IPS DF 6.9 (cell line): ENCODE results near the gene CCDC81.
"Not testable (repeated sequence)": the region's sequence is repeated elsewhere in the genome, so short reads cannot be mapped to it uniquely, and the experiment has no call there.

Experiments used
- DNase-seq: peaks from one replicate; pipeline ENCODE4 v3.0.0-alpha.2; 2013; ENCODE audit warnings: low read depth, low spot score
- H3K27ac ChIP-seq: one replicate; pipeline ENCODE4 v1.5.1; 2013; ENCODE audit warnings: low read length, control low read depth
- H3K27me3 ChIP-seq: 2 replicates; pipeline ENCODE4 v1.6.1; 2013; ENCODE audit warnings: mild to moderate bottlenecking, low read length; ENCODE audit not compliant: control insufficient read depth, insufficient read depth
- H3K36me3 ChIP-seq: 2 replicates; pipeline ENCODE4 v1.6.1; 2013; ENCODE audit warnings: low read length; ENCODE audit not compliant: control insufficient read depth, insufficient read depth
- H3K4me1 ChIP-seq: 2 replicates; pipeline ENCODE4 v1.6.1; 2013; ENCODE audit warnings: low read length; ENCODE audit not compliant: control insufficient read depth, insufficient read depth
- H3K4me3 ChIP-seq: 2 replicates; pipeline ENCODE4 v1.5.1; 2013; ENCODE audit warnings: mild to moderate bottlenecking, low read length
- H3K9me3 ChIP-seq: 2 replicates; pipeline ENCODE4 v1.6.1; 2013; ENCODE audit warnings: low read length, inconsistent platforms; ENCODE audit not compliant: control insufficient read depth, insufficient read depth
- WGBS: extraction: QIAGEN DNeasy Blood & Tissue Kit; methylation state at CpG from one replicate; pipeline ENCODE4 v1.1.7; 2013; ENCODE audit warnings: mixed read lengths, missing lambda C conversion rate; ENCODE audit not compliant: insufficient read length, insufficient coverage; 5-methylcytosine and 5-hydroxymethylcytosine counted together

CCDC81 gene

DNA sequence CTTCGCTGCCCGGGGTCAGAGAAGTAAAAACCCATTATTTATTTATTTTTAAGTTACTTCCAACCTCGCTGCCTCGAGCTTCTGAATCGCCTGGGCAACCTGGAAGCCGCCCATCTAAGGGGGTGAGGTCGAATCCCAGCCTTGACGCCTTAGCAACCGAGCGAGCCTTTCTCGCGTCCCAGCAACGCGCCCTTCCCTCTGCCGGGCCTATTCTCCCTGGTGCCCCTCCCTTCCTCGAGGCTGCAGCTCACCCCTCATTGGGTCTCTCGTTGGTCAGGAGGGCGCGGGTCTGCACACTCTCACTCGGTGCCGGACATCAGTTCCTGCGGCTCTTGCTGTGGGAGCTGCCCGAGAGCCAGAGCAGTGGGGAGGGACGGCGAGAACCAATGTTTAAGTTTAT, at the start of gene CCDC81:
CCDC81 (plus strand) TSS at position 302 of the 400 bp plus-strand sequence. CDS start 277 bp downstream, outside the sequence.
- no CpG with 5 or more reads among the region's 25 CpGs for WGBS

DNA sequence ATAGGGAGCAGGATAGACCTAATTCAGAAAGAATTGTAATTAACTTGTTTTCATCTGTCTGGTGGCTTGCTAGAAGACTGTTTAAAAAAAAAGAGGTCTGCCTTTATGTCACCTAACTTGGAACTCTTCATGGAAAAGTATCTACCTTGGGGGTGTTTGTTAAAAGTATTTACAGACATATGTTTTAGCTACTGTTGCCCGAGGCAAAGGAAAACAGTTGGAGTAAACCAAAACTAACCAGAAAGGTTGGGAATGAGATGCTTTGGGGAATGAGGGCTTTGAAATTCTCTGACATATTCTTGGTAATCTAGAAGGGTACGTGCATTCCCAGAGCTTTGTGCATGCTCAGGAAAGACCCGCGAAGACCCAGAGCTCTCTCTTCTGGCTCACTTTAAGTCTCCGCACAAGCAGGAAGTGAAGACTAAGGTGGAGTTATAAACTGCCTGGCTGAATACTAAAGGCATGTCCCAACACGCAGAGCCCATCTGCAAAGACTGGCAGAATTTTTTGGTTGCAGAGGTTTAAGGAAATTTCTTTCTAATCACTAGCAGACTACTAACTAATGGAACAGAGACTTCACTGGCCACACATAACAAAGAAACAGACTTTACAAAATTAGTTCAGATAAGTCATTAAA, 39.4 kb upstream of the CCDC81 start:
- no CpG with 5 or more reads among the region's 6 CpGs for WGBS
- Histone ChIP-seq H3K36me3 (no peaks in the 10 kb centered on the region), H3K27ac (no peak overlapping the region), H3K9me3 (no peaks in the 10 kb centered on the region), H3K4me1 (no peaks in the 10 kb centered on the region), H3K4me3 (no peak overlapping the region), H3K27me3 (no peaks in the 10 kb centered on the region)
- no peak for DNase-seq

More for the DNA sequence above, at the start of gene CCDC81:
- H3K27ac ChIP-seq = no peak within 1 kb of the TSS
- H3K4me3 ChIP-seq = peak within 1 kb of the TSS; percentile 2; the same call in 1 of the 2 replicates
- no peaks in the 10 kb centered on the region for H3K9me3 ChIP-seq
- H3K4me1 ChIP-seq = no peaks in the 10 kb centered on the region
- DNase-seq = no peak
- H3K27me3 ChIP-seq = no peaks in the 10 kb centered on the region
- no peaks in the 10 kb centered on the region for H3K36me3 ChIP-seq

DNA sequence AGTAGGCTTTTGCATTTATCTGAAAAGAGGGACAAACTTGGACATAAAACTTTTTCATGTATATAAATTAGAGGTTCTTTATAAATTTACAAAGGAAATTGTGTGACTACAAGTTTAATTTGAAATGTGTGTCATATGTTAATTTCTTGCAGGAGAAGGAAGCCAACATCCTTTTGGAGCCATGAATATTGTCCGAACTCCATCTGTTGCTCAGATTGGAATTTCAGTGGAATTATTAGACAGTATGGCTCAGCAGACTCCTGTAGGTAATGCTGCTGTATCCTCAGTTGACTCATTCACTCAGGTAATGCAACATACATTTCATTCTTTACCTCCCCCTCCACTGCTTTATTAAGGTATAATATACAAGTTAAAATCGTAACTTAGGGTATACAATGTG, 37.5 kb upstream of the CCDC81 start:
- H3K27me3 ChIP-seq = no peaks in the 10 kb centered on the region
- H3K9me3 ChIP-seq = no peaks in the 10 kb centered on the region
- H3K27ac ChIP-seq = no peak overlapping the region
- DNase-seq = no peak
- H3K36me3 ChIP-seq = no peaks in the 10 kb centered on the region
- H3K4me1 ChIP-seq = no peaks in the 10 kb centered on the region
- H3K4me3 ChIP-seq = no peak overlapping the region
- no CpG with 5 or more reads among the region's 2 CpGs for WGBS

DNA sequence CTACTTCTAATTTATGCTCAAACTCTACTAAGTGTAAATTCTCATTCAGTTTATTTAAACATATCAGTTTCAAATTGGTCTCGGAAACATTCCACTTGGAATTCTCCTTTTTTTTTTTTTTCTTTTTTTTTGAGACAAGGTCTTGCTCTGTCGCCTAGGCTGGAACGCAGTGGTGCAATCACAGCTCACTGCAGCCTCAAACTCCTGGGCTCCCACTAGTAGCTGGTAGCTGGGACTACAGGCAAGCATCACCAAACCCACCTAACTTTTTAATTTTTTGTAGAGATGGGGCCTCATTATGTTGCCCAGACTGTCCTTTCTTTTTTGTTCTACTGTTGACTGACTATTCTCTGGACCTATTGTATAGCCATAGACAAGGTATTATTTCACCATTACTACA, 33.3 kb upstream of the CCDC81 start:
- no peak for DNase-seq
- Histone ChIP-seq H3K9me3 (no peaks in the 10 kb centered on the region), H3K27ac (no peak overlapping the region), H3K4me1 (no peaks in the 10 kb centered on the region), H3K36me3 (no peaks in the 10 kb centered on the region), H3K4me3 (no peak overlapping the region), H3K27me3 (no peaks in the 10 kb centered on the region)
- WGBS = no CpG with 5 or more reads among the region's 3 CpGs

DNA sequence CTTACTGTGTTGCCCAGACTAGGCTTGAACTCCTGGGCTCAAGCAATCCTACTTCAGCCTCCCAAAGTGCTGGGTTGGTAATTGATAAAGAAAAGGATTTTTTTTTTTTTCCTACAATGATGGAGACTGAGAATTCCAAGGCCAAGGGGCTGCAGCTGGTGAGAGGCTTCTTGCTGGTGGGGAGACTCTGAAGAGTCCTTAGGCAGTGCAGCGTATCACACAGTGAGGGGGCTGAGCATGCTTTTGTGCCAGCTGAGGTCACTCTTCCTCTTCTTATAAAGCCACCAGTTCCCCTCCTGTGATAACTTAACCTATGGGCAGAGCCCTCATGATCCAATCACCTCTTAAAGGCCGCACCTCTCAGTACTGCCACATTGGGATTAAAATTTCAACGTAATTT, 28.2 kb upstream of the CCDC81 start:
- no CpG with 5 or more reads among the region's 3 CpGs for WGBS
- no peak for DNase-seq
- Histone ChIP-seq H3K27me3 (no peaks in the 10 kb centered on the region), H3K27ac (no peak overlapping the region), H3K9me3 (no peaks in the 10 kb centered on the region), H3K4me3 (no peak overlapping the region), H3K36me3 (no peaks in the 10 kb centered on the region), H3K4me1 (no peaks in the 10 kb centered on the region)

DNA sequence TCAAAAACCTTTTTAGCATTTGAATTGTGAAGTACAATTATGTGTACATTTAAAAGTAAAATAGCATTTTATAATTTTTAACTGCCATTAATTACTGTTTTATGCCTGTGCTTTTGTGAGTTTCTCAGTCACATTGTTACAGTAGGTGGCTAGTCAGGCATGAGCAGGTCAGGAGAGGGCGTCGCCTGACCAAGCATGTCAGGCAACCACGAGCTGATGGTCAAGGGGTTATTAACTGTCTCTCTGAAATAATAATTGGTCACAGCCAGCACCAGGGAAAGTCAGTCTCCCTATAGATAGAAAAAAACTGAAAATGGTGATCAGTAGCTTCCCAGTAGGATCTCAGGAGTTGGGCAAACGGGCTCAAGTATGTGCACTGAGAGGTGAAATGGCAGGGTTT, 19.4 kb upstream of the CCDC81 start:
- H3K4me3 ChIP-seq = no peak overlapping the region
- no peaks in the 10 kb centered on the region for H3K36me3 ChIP-seq
- no peaks in the 10 kb centered on the region; the same call in 1 of the 2 replicates for H3K4me1 ChIP-seq
- DNase-seq = no peak
- H3K9me3 ChIP-seq = no peaks in the 10 kb centered on the region
- no peak overlapping the region for H3K27ac ChIP-seq
- no CpG with 5 or more reads among the region's 4 CpGs for WGBS
- H3K27me3 ChIP-seq = no peaks in the 10 kb centered on the region

DNA sequence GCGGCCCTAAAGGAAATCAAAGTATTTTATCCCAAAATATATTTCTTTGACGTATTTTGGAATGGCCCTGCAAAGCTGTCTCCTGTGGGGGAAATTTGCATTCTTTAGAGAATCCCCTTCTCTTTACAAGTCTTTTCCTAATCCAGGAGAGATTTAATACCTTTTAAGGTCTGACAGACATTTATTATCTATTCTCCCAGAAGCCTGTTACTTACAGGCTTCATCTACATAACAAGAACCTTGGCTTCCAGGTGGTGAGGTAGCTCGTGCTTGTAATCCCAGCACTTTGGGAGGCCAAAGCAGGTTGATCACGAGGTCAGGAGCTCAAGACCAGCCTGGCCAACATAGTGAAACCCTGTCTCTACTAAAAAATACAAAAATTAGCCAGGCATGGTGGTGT, 17.3 kb upstream of the CCDC81 start:
- not testable (repeated sequence) for H3K4me3 ChIP-seq, H3K27ac ChIP-seq, H3K9me3 ChIP-seq, DNase-seq, H3K36me3 ChIP-seq, H3K4me1 ChIP-seq, H3K27me3 ChIP-seq
- WGBS = no CpG with 5 or more reads among the region's 4 CpGs

DNA sequence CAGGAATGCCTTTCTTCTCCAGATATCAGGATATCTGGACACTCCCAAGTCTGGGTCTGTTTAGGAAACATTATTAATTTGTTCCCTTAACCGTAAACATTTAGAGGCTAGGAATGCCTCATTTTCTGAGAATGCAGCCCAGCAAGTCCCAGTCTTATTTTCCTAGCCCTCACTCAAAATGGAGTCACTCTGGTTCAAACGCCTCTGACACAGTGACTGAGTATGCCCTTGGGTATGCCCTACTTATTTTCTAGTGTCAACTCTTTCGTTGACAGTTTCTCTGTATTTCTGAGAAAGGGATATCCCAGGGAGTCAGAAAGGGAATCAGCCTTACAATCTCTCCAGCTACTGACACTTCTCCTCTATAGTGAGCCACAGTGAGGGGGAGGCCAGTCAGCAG, 16.0 kb upstream of the CCDC81 start:
- no peak for DNase-seq
- WGBS = no CpG with 5 or more reads among the region's 3 CpGs
- Histone ChIP-seq H3K4me1 (no peaks in the 10 kb centered on the region; the same call in 1 of the 2 replicates), H3K4me3 (no peak overlapping the region), H3K9me3 (no peaks in the 10 kb centered on the region), H3K27me3 (no peaks in the 10 kb centered on the region), H3K36me3 (no peaks in the 10 kb centered on the region), H3K27ac (no peak overlapping the region)

DNA sequence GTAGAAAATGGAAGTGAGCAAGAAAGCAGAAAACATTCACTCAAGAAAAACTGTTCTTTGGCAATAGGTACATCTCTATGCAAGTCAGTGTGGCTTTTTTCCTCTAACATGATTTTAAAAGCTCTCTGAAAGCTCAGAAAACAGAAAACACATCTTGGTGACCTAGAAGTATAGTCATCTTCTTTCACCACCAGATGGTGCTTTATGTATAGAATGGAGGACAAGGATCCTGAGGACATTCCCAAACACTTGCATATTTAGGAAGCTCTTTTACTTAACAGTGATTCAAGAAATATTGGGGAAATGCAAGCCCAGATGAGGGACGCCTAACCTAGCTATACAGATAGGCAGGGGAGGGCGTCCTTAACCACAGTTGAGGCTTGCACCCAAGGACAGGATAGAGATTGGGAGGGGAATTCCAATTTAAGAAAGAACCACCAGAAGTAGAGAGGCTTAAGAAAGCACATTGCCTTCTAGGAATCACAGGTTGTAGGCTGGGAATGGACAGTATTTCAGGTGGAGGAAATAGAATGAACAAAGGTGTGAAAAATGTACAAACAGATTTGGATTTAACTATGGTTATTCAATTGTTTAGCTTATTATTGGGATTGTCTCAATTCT, 13.8 kb upstream of the CCDC81 start:
- Histone ChIP-seq H3K4me3 (no peak overlapping the region), H3K9me3 (no peaks in the 10 kb centered on the region), H3K4me1 (no peaks in the 10 kb centered on the region; the same call in 1 of the 2 replicates), H3K36me3 (no peaks in the 10 kb centered on the region), H3K27me3 (no peaks in the 10 kb centered on the region), H3K27ac (no peak overlapping the region)
- WGBS = no CpG with 5 or more reads among the region's 2 CpGs
- no peak for DNase-seq

DNA sequence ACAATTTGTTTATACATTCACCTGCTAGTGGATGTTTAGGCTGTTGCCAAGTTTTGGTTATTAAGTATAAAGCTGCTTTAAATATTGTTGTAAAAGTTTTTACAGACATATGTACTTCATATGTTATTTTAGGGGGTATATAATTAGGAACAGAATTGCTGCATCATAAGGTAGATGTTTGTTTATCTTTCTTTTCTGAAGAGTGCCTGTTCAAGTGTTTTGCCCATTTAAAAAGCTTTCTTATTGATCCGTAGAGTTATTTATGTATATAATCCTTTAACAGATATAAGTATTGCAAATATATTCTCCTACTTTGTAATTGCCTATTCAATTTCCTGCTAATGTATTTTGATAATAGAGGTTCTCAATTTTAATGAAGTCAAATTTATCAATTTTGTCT, 11.3 kb upstream of the CCDC81 start:
- H3K4me1 ChIP-seq = no peaks in the 10 kb centered on the region
- WGBS = no CpG with 5 or more reads among the region's 1 CpG

DNA sequence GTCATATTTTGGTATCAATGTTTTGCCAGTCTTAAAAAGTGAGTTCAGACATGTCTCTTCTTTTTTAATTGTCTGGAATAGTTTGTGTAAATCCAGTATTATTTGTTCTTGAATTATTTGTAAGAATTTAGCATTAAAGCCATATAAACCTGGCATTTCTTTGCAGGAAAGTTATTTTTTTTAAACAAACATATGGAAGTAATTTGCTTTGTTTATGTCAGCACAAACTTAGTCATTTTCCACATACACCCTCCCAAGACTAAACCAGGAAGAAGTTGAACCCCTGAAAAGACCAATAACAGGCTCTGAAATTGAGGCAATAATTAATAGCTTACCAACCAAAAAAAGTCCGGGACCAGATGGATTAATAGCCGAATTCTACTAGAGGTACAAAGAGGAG, 9.1 kb upstream of the CCDC81 start:
- no peak overlapping the region for H3K4me3 ChIP-seq
- no CpG with 5 or more reads among the region's 2 CpGs for WGBS
- H3K27ac ChIP-seq = no peak overlapping the region
- no peaks in the 10 kb centered on the region for H3K27me3 ChIP-seq
- H3K9me3 ChIP-seq = no peaks in the 10 kb centered on the region
- H3K4me1 ChIP-seq = no peaks in the 10 kb centered on the region
- DNase-seq = no peak
- H3K36me3 ChIP-seq = no peaks in the 10 kb centered on the region

More for the DNA sequence above, 11.3 kb upstream of the CCDC81 start:
- H3K9me3 ChIP-seq = no peaks in the 10 kb centered on the region
- H3K4me3 ChIP-seq = no peak overlapping the region
- no peaks in the 10 kb centered on the region for H3K36me3 ChIP-seq
- H3K27me3 ChIP-seq = no peaks in the 10 kb centered on the region
- H3K27ac ChIP-seq = no peak overlapping the region
- DNase-seq = no peak
